ENCODE data around the gene CNNM1.

- TF ChIP-seq CTCF (IDR thresholded peaks at IDR 0.05 in 2 of 3, conservative IDR thresholded peaks at IDR 0.05 in 1 of 3; ENCODE audit: borderline replicate concordance in 1 of 3, insufficient read depth in 1 of 3, low read depth in 2 of 3, low read length in 2 of 3): no peak
- no peak for TF ChIP-seq MAX (IDR thresholded peaks at IDR 0.05)
- no peak for TF ChIP-seq SIN3A (IDR thresholded peaks at IDR 0.05; ENCODE audit: low read depth)
- TF ChIP-seq JUND (IDR thresholded peaks at IDR 0.05): no peak
- TF ChIP-seq CEBPB (IDR thresholded peaks at IDR 0.05; ENCODE audit: low read depth): no peak
- no peak for TF ChIP-seq YY1 (IDR thresholded peaks at IDR 0.05; ENCODE audit: extremely low read depth, insufficient replicate concordance, low read depth, low read length)
- no peak for TF ChIP-seq POLR2A (IDR thresholded peaks at IDR 0.05; ENCODE audit: borderline replicate concordance, extremely low read depth, insufficient read depth, insufficient read length)
- TF ChIP-seq POLR2AphosphoS5 (IDR thresholded peaks at IDR 0.05; ENCODE audit: low read depth, low read length): no peak
- no peak for TF ChIP-seq ZBTB33 (IDR thresholded peaks at IDR 0.05; ENCODE audit: extremely low read depth, insufficient replicate concordance, low read length)
- TF ChIP-seq SP1 (IDR thresholded peaks at IDR 0.05; ENCODE audit: low read depth): no peak
These were observed 90.5 kb downstream of the CNNM1 start for GRCh38 chr10:99419688-99420087.
